ENCODE data around the gene PSME3IP1.

DNA sequence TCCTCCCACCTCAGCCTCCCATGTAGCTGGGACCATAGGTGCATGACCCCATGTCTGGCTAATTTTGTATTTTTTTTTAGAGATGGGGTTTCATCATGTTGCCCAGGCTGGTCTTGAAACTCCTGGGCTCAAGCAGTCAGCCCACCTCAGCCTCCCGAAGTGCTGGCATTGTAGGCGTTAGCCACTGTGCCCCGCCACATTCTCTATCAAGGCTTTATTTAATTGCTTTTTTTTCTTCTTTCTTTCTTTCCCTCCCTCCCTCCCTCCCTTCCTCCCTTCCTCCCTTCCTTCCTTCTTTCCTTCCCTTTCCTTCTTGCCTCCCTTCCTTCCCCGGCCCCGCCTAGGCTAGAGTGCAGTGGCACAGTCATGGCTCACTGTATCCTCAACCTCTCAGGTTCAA is 23.9 kb upstream of the PSME3IP1 start:
- TF ChIP-seq, protein P1, sequence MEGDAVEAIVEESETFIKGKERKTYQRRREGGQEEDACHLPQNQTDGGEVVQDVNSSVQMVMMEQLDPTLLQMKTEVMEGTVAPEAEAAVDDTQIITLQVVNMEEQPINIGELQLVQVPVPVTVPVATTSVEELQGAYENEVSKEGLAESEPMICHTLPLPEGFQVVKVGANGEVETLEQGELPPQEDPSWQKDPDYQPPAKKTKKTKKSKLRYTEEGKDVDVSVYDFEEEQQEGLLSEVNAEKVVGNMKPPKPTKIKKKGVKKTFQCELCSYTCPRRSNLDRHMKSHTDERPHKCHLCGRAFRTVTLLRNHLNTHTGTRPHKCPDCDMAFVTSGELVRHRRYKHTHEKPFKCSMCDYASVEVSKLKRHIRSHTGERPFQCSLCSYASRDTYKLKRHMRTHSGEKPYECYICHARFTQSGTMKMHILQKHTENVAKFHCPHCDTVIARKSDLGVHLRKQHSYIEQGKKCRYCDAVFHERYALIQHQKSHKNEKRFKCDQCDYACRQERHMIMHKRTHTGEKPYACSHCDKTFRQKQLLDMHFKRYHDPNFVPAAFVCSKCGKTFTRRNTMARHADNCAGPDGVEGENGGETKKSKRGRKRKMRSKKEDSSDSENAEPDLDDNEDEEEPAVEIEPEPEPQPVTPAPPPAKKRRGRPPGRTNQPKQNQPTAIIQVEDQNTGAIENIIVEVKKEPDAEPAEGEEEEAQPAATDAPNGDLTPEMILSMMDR (optimal IDR thresholded peaks at IDR 0.05 in 1 of 3, IDR thresholded peaks at IDR 0.05 in 1 of 3, conservative IDR thresholded peaks at IDR 0.05 in 1 of 3; ENCODE audit: extremely low read depth in 1 of 3, insufficient read depth in 2 of 3, low read length in 3 of 3): no peak
- TF ChIP-seq EZH2 (IDR thresholded peaks at IDR 0.05; ENCODE audit: low read length): no peak
